HL-60 (cell line): ENCODE measurements around the gene AOPEP.

Experiments used
- GABPA ChIP-seq: IDR thresholded peaks from 2 replicates; pipeline ENCODE4 v1.6.1; 2012; ENCODE audit warnings: low read depth
- POLR2AphosphoS5 ChIP-seq: IDR thresholded peaks from 2 replicates; pipeline ENCODE4 v1.6.1; 2012; ENCODE audit warnings: low read depth
- SPI1 ChIP-seq: IDR thresholded peaks from 2 replicates; pipeline ENCODE4 v1.6.1; 2012; ENCODE audit warnings: low read depth, mild to moderate bottlenecking, borderline replicate concordance
- TF ChIP-seq, protein P1 (sequence below): IDR thresholded peaks from one replicate; pipeline ENCODE4 v1.5.1; 2011; ENCODE audit warnings: low read length, control low read depth, inconsistent platforms; ENCODE audit not compliant: insufficient read depth
- TF ChIP-seq, protein P2 (sequence below): IDR thresholded peaks from 2 replicates; pipeline ENCODE4 v1.6.1; 2012; ENCODE audit warnings: low read depth; ENCODE audit not compliant: insufficient replicate concordance

DNA sequence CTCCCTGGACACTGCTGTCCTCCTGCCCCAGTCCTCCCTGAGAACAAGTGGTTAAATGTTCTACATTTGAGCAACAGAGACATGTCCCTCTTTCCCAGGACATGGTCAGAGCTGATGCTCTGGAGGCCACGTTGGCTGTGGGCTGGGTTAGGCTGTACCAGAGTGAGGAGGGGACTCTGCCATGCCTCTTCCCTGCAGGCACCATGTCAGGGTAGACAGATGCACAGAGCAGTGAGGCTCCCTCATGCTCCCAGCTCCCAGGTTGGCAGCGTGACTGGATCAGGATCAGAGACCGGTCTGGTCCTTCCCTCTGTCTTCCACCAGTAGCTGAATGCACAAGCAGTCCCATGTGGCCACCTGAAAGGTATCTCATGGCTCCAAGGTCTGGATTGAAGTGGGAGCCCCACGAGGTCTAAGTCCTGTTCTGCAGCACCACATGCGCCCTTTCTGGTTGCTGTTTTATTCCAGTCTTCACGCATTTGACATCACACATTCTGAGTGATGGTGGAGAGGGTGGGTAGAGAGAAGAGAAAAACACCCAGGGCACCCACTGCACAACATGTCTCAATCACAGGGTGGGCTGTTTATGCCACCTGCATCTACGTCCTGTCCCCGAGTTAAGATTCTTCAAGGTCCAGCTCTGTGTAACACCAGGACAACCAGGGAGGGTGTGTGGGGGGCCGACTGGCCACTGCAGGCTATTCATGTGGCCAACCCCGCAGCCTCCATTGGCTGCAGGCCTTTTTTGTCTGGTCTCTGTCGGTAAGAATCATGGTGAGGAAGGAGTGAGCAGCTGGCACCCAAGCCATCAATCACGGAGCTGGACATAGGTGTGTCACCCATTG is 386.2 kb downstream of the AOPEP start:
- TF ChIP-seq, protein P1, sequence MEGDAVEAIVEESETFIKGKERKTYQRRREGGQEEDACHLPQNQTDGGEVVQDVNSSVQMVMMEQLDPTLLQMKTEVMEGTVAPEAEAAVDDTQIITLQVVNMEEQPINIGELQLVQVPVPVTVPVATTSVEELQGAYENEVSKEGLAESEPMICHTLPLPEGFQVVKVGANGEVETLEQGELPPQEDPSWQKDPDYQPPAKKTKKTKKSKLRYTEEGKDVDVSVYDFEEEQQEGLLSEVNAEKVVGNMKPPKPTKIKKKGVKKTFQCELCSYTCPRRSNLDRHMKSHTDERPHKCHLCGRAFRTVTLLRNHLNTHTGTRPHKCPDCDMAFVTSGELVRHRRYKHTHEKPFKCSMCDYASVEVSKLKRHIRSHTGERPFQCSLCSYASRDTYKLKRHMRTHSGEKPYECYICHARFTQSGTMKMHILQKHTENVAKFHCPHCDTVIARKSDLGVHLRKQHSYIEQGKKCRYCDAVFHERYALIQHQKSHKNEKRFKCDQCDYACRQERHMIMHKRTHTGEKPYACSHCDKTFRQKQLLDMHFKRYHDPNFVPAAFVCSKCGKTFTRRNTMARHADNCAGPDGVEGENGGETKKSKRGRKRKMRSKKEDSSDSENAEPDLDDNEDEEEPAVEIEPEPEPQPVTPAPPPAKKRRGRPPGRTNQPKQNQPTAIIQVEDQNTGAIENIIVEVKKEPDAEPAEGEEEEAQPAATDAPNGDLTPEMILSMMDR, result no peak
- TF ChIP-seq POLR2AphosphoS5 (no peak), GABPA (no peak), SPI1 (no peak)
- TF ChIP-seq, protein P2, sequence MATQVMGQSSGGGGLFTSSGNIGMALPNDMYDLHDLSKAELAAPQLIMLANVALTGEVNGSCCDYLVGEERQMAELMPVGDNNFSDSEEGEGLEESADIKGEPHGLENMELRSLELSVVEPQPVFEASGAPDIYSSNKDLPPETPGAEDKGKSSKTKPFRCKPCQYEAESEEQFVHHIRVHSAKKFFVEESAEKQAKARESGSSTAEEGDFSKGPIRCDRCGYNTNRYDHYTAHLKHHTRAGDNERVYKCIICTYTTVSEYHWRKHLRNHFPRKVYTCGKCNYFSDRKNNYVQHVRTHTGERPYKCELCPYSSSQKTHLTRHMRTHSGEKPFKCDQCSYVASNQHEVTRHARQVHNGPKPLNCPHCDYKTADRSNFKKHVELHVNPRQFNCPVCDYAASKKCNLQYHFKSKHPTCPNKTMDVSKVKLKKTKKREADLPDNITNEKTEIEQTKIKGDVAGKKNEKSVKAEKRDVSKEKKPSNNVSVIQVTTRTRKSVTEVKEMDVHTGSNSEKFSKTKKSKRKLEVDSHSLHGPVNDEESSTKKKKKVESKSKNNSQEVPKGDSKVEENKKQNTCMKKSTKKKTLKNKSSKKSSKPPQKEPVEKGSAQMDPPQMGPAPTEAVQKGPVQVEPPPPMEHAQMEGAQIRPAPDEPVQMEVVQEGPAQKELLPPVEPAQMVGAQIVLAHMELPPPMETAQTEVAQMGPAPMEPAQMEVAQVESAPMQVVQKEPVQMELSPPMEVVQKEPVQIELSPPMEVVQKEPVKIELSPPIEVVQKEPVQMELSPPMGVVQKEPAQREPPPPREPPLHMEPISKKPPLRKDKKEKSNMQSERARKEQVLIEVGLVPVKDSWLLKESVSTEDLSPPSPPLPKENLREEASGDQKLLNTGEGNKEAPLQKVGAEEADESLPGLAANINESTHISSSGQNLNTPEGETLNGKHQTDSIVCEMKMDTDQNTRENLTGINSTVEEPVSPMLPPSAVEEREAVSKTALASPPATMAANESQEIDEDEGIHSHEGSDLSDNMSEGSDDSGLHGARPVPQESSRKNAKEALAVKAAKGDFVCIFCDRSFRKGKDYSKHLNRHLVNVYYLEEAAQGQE, result no peak
